Ovary (tissue), 9 donors: ENCODE results near the gene ETFB. TPM values are rescaled to one million over a fixed set of nuclear protein-coding genes. Genes with fewer than 3 reads are reported as not detected.

Source experiments
- DNase-seq, 5 donors: peaks; one replicate each; pipeline ENCODE4 v3.0.0-alpha.2; 2019 to 2020
- H3K27ac ChIP-seq, 2 donors: fragments of 200-600 bp; one replicate each; pipeline versions ENCODE4 v1.5.1 to v1.8.0; 2019 to 2022
- H3K27me3 ChIP-seq: fragments of 200-600 bp; one replicate; pipeline ENCODE4 v1.8.0; 2022
- H3K36me3 ChIP-seq: fragments of 200-600 bp; sonication (generic); one replicate; pipeline ENCODE4 v1.5.1; 2019
- H3K4me1 ChIP-seq: one replicate; pipeline ENCODE4 v1.8.1; 2013; ENCODE audit warnings: mild to moderate bottlenecking, moderate library complexity; ENCODE audit not compliant: insufficient read depth
- H3K4me3 ChIP-seq: fragments of 200-600 bp; sonication (generic); one replicate; pipeline ENCODE4 v1.5.1; 2017
- H3K9me3 ChIP-seq, 2 donors: fragments of 200-600 bp in 1 of 2; sonication (generic) in 1 of 2; one replicate each; pipeline versions ENCODE4 v1.5.1 to v1.8.1; 2013 to 2019; ENCODE audit warnings: mild to moderate bottlenecking in 1 of 2, moderate library complexity in 1 of 2
- EP300 ChIP-seq: sonication (generic); formaldehyde crosslinking; IDR thresholded peaks from one replicate; pipeline ENCODE4 v1.6.1; 2017; ENCODE audit warnings: antibody characterized with exemption
- POLR2A ChIP-seq: fragments of 450-650 bp; IDR thresholded peaks from one replicate; pipeline ENCODE4 v1.6.1; 2017; ENCODE audit warnings: antibody characterized with exemption, mild to moderate bottlenecking, moderate library complexity
- WGBS, 3 donors: extraction: QIAGEN DNeasy Blood & Tissue Kit in 1 of 3; methylation state at CpG; one replicate each; pipeline versions ENCODE4 v1.1.5 to v1.1.7; 2013 to 2017; 5-methylcytosine and 5-hydroxymethylcytosine counted together
- intact Hi-C, 4 donors: fragments of 100-400 bp; cut with DNase I; formaldehyde crosslinking; loops; one replicate each; pipeline versions ENCODE4 v1.11.0 to v1.15.1; 2022 to 2023
- polyA plus RNA-seq, 2 donors: library from polyadenylated mRNA; stranded (reverse); fragments of 200-250 nt in 1 of 2; fragments of 350-450 nt in 1 of 2; fragmentation: Illumina TruSeq in 1 of 2; extraction: RNeasy Lipid Tissue Mini Kit (QIAGEN cat#74804) in 1 of 2; gene quantifications; one replicate each; pipeline ENCODE4 v1.2.3, GENCODE V29; 2013 to 2014
- total RNA-seq, 7 donors: library from RNA; depleted of rRNA in 2 of 7; stranded (reverse); fragments of >200 nt in 2 of 7; fragmentation: NEBNext Ultra II Directional in 3 of 7; extraction: Animal tissue kit (Norgen Biotek cat#: 25700) in 3 of 7; gene quantifications; one replicate each; pipeline versions ENCODE4 v1.1.0 to v1.2.4, GENCODE V29; 2016 to 2023
- TF ChIP-seq, protein P1 (sequence below), 3 donors: fragments of 450-650 bp in 2 of 3; fragments of 200-600 bp in 1 of 3; IDR thresholded peaks; one replicate each; pipeline versions ENCODE4 v1.5.1 to v1.8.0; 2016 to 2022; ENCODE audit warnings: antibody characterized with exemption in 3 of 3, mild to moderate bottlenecking in 1 of 3
- donor health status: DM: no; HTN: no; CAD: no; lungs with moderate emphysema.
- donor health status: DM: no; HTN: no; CAD: no.
- donor health status: Bipolar disorder and iron deficiency.
- donor health status: DM: yes; HTN: yes; CAD: no.
- donor health status: DM: no; HTN: no; CAD: no.
- donor health status: DM: yes; HTN: yes; CAD: no.

ETFB gene
- total and polyA plus RNA-seq, 9 donors: 12.4 to 91.3 (median 63.3) TPM

DNA sequence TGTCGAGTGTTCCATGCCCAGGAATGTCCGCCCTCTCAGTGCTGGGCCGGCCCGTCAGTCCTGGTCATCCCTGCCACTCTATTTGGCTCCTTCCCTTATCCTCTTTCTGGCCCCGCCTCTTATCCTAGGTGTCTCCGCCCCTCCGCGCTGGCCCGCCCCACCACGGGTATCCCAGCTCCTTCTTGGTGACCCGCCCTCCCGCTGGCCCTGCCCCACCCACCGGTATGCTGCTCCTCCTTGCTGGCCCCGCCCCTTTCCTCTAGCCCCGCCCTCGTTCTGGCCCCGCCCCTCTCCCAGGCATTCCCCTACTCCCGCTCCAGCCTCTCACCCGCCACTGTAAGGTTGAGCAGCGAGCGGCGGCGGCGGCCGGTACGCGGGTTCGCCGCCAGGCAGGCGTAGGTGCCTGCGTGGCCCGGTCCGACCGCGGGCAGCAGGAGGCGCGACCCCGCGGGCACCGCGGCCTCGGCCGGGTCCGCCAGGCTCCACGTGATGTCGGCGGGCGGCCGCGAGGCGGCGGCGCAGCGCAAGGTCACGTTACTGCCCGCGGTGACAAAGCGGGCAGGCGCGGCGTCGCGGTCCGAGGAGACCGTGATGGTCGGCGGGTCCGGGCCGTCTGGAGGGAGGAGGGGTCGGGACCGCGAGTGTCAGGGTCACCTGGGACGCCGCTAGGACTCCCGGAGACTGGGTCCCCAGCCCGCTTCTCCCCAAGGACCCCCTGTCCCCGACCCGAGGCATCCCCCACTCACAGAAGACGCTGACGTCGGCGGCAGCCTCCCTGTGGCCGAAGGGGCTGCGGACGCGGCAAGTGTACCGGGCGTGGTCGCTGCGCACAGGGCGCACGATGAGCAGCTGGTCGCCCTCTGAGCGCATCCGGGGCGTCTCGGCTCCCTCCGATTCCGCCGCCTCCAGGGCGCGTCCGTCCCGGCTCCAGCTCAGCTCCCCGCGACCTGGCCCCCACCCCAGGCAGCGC lies 26.2 kb downstream of the ETFB start:
- intact Hi-C loops: loop anchor here in 3 of 4 donors (1.0 to 10.0 kb wide), 7 partner anchors 26 to 317 kb away; partner anchors contain the start of genes ETFB (in 2 of the 3) and C19orf84 (in 1 of the 3)
- Histone ChIP-seq H3K4me3 (peak overlapping the region; percentile 80), H3K9me3 (no peaks in the 10 kb centered on the region), H3K36me3 (no peaks in the 10 kb centered on the region), H3K27me3 (no peaks in the 10 kb centered on the region), H3K4me1 (peaks cover 2% of the 10 kb centered on the region), H3K27ac (peak overlapping the region; percentile 66 to 77)
- DNase-seq: peak; percentile 99
- no peak for TF ChIP-seq EP300
- TF ChIP-seq POLR2A: peak; percentile 86
- TF ChIP-seq, protein P1, sequence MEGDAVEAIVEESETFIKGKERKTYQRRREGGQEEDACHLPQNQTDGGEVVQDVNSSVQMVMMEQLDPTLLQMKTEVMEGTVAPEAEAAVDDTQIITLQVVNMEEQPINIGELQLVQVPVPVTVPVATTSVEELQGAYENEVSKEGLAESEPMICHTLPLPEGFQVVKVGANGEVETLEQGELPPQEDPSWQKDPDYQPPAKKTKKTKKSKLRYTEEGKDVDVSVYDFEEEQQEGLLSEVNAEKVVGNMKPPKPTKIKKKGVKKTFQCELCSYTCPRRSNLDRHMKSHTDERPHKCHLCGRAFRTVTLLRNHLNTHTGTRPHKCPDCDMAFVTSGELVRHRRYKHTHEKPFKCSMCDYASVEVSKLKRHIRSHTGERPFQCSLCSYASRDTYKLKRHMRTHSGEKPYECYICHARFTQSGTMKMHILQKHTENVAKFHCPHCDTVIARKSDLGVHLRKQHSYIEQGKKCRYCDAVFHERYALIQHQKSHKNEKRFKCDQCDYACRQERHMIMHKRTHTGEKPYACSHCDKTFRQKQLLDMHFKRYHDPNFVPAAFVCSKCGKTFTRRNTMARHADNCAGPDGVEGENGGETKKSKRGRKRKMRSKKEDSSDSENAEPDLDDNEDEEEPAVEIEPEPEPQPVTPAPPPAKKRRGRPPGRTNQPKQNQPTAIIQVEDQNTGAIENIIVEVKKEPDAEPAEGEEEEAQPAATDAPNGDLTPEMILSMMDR (IDR thresholded peaks at IDR 0.05): peak in 2 of 3 donors; percentile 84 to 88
- WGBS, 3 donors: 1 to 2% (median 1%) methylated on average over 68 to 107 of the region's 107 CpGs

DNA sequence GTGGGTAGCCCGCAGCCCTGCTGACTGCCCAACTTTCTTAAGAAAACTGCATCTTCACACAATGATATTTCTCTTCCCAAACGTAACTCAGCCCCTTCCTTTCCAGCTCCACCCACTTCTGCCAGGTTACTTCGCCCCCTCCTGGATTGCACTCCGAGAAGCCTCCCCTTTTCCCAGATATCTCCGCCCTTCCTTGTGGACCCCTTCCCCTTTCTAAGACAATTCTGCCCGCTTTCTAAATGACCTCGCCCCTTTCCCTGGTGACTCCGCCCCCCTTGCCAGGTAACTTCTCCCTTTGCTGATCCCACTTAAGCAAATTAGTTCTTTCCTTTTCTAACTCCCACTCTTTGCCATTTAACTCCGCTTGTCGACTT lies 26.9 kb downstream of the ETFB start:
- WGBS, 3 donors: 1 to 2% (median 1%) methylated on average over 10 of the region's 10 CpGs
- Histone ChIP-seq H3K4me1 (peaks cover 2% of the 10 kb centered on the region), H3K4me3 (peak overlapping the region; percentile 80), H3K36me3 (no peaks in the 10 kb centered on the region), H3K9me3 (no peaks in the 10 kb centered on the region), H3K27me3 (no peaks in the 10 kb centered on the region), H3K27ac (peak overlapping the region in 1 of 2 donors; percentile 51)
- no peak for DNase-seq
- no peak for TF ChIP-seq POLR2A
- no peak for TF ChIP-seq EP300
- TF ChIP-seq, protein P1 (IDR thresholded peaks at IDR 0.05): no peak
- intact Hi-C loops: loop anchor here in 3 of 4 donors (5.0 to 10.0 kb wide), 4 partner anchors 96 to 318 kb away; no protein-coding TSS in a partner anchor

DNA sequence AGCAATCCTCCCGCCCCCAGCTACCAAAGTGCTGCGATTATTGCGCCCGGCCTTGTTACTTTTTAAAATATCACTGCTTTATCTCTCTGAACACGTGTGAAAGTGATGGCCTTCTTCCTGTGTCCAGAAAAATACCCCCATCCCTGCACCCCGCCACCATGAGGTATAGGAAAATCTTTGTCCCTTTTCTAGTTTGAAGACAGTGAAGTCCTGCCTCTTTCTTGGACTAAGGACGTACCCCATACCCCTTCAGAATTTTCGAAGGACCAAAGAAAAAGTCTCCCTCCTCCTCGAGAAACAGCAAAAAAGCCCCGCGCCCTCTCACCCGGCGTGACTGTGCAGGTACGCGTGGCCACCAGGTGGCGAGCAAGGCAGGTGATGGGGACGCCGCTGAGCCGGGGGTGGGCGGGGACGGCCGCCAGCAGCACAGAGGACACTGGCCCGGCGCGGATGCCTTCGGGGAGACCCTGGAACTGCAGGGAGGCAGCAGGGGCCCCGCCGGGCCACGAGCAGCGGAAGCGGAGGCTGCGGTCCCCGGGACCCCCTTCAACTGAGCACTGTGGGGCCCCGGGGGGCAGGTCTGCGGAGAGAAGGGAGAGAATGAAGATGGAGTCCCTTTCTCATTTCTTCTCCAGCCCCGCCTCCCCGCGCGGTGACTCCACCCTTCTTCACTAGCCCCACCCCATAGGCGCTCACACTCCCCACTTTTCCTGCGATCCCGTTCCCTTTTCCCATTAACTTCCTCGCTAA lies 27.4 kb downstream of the ETFB start:
- WGBS, 3 donors: 2 to 4% (median 3%) methylated on average over 35 to 43 of the region's 43 CpGs
- TF ChIP-seq, protein P1 (IDR thresholded peaks at IDR 0.05): peak; percentile 84 to 94 (median 90)
- TF ChIP-seq EP300 (no peak), POLR2A (no peak)
- intact Hi-C loops: loop anchor here in 3 of 4 donors (5.0 to 10.0 kb wide), 4 partner anchors 96 to 319 kb away; no protein-coding TSS in a partner anchor

More for the DNA sequence above, 27.4 kb downstream of the ETFB start:
- Histone ChIP-seq H3K4me3 (peak overlapping the region; percentile 80), H3K36me3 (no peaks in the 10 kb centered on the region), H3K27me3 (no peaks in the 10 kb centered on the region), H3K27ac (peak overlapping the region in 1 of 2 donors; percentile 61), H3K9me3 (no peaks in the 10 kb centered on the region), H3K4me1 (peaks cover 2% of the 10 kb centered on the region)
- DNase-seq: peak; percentile 83 to 92 (median 89)
